HG02970 (cell line): ENCODE measurements around the gene MINDY4B.
"Not testable (repeated sequence)": the region's sequence is repeated elsewhere in the genome, so short reads cannot be mapped to it uniquely, and the experiment has no call there.

ENCODE experiments used
- ATAC-seq: cut with Tn5 transposase; IDR thresholded peaks from one replicate; pipeline ENCODE4 v1.9.1; 2021; ENCODE audit warnings: mild to moderate bottlenecking, moderate library complexity, moderate number of reproducible peaks; ENCODE audit not compliant: unreplicated experiment, low FRiP score

MINDY4B gene

GRCh38 chr3:150901793-150902192 lies 3.4 kb downstream of the MINDY4B start:
- no peak for ATAC-seq

- no peak for ATAC-seq
Observed at GRCh38 chr3:150899141-150899540, 6.1 kb downstream of the MINDY4B start.

- ATAC-seq: no peak
Observed at GRCh38 chr3:150898046-150898754, 7.0 kb downstream of the MINDY4B start.

GRCh38 chr3:150897592-150897991 lies 7.6 kb downstream of the MINDY4B start:
- ATAC-seq: no peak

GRCh38 chr3:150890831-150891230 lies 14.4 kb downstream of the MINDY4B start:
- ATAC-seq: no peak

GRCh38 chr3:150890295-150890694 lies 14.9 kb downstream of the MINDY4B start:
- no peak for ATAC-seq

- no peak for ATAC-seq
Observed at GRCh38 chr3:150889106-150889505, 16.1 kb downstream of the MINDY4B start.

GRCh38 chr3:150887031-150887430 lies 18.2 kb downstream of the MINDY4B start:
- no peak for ATAC-seq

GRCh38 chr3:150885535-150885934 lies 19.7 kb downstream of the MINDY4B start:
- no peak for ATAC-seq

- no peak for ATAC-seq
Observed at GRCh38 chr3:150878996-150879575, 26.2 kb downstream of the MINDY4B start.

- no peak for ATAC-seq
Observed at GRCh38 chr3:150878290-150878689, 26.9 kb downstream of the MINDY4B start.

- ATAC-seq: no peak
Observed at GRCh38 chr3:150877303-150877702, 27.9 kb downstream of the MINDY4B start.

GRCh38 chr3:150876611-150877265 lies 28.5 kb downstream of the MINDY4B start:
- no peak for ATAC-seq

GRCh38 chr3:150875548-150875947 lies 29.7 kb downstream of the MINDY4B start:
- ATAC-seq: no peak

GRCh38 chr3:150874666-150875219 lies 30.5 kb downstream of the MINDY4B start:
- no peak for ATAC-seq

- no peak for ATAC-seq
Observed at GRCh38 chr3:150871192-150871591, 34.0 kb downstream of the MINDY4B start.

GRCh38 chr3:150870406-150870805 lies 34.8 kb downstream of the MINDY4B start:
- no peak for ATAC-seq

GRCh38 chr3:150868282-150868681 lies 37.0 kb downstream of the MINDY4B start:
- ATAC-seq: no peak

GRCh38 chr3:150867434-150867833 lies 37.8 kb downstream of the MINDY4B start:
- ATAC-seq: no peak

GRCh38 chr3:150863921-150864320 lies 41.3 kb downstream of the MINDY4B start:
- ATAC-seq: not testable (repeated sequence)

- no peak for ATAC-seq
Observed at GRCh38 chr3:150861851-150862250, 43.4 kb downstream of the MINDY4B start.
